Natural killer cell (primary cell): ENCODE data around the gene TYROBP. TPM values are rescaled to one million over a fixed set of nuclear protein-coding genes. Genes with fewer than 3 reads are reported as not detected.
"Not testable (repeated sequence)": the region's sequence is repeated elsewhere in the genome, so short reads cannot be mapped to it uniquely, and the experiment has no call there.

Experiments used
- ATAC-seq, 3 donors: fragments of 150-1000 bp in 2 of 3; fragments of 200-7000 bp in 1 of 3; cut with Tn5 transposase; 1 replicate in 1 of 3; 2 replicates in 2 of 3; pipeline ENCODE4 v1.10.0; 2021; ENCODE audit warnings: mild to moderate bottlenecking in 2 of 3, moderate library complexity in 2 of 3
- DNase-seq, 2 donors: peaks; one replicate each; pipeline versions ENCODE4 v3.0.0 to v3.0.0-alpha.2; 2013 to 2021; ENCODE audit warnings: mixed read lengths in 1 of 2
- H3K27ac ChIP-seq: one replicate; pipeline ENCODE4 v1.5.1; 2013; ENCODE audit warnings: mild to moderate bottlenecking, low read length
- H3K27me3 ChIP-seq: one replicate; pipeline ENCODE4 v1.6.1; 2013; ENCODE audit warnings: low read length; ENCODE audit not compliant: control insufficient read depth, insufficient read depth
- H3K36me3 ChIP-seq: one replicate; pipeline ENCODE4 v1.6.1; 2013; ENCODE audit warnings: low read length; ENCODE audit not compliant: control insufficient read depth, insufficient read depth
- H3K4me1 ChIP-seq: one replicate; pipeline ENCODE4 v1.6.1; 2013; ENCODE audit warnings: low read length; ENCODE audit not compliant: control insufficient read depth, insufficient read depth
- H3K4me3 ChIP-seq: one replicate; pipeline ENCODE4 v1.5.1; 2013; ENCODE audit warnings: low read length
- H3K9me3 ChIP-seq: one replicate; pipeline ENCODE4 v1.6.1; 2013; ENCODE audit warnings: low read length; ENCODE audit not compliant: control insufficient read depth, insufficient read depth
- H3K27ac Mint-ChIP-seq, 2 donors: one replicate each; pipeline ENCODE4 v1.8.0; 2022; ENCODE audit warnings: mild to moderate bottlenecking in 2 of 2, mixed read lengths in 2 of 2, moderate library complexity in 1 of 2
- H3K27me3 Mint-ChIP-seq, 2 donors: one replicate each; pipeline ENCODE4 v1.8.0; 2022; ENCODE audit warnings: low read depth in 2 of 2, mixed read lengths in 2 of 2
- H3K36me3 Mint-ChIP-seq: one replicate; pipeline ENCODE4 v1.8.0; 2022; ENCODE audit warnings: mixed read lengths
- H3K4me1 Mint-ChIP-seq, 2 donors: one replicate each; pipeline ENCODE4 v1.8.0; 2022; ENCODE audit warnings: mixed read lengths in 2 of 2
- H3K4me3 Mint-ChIP-seq: one replicate; pipeline ENCODE4 v1.8.0; 2022; ENCODE audit warnings: mild to moderate bottlenecking, moderate library complexity, mixed read lengths
- H3K9me3 Mint-ChIP-seq, 2 donors: one replicate each; pipeline ENCODE4 v1.8.0; 2022; ENCODE audit warnings: mixed read lengths in 2 of 2
- WGBS: methylation state at CpG from one replicate; pipeline ENCODE4 v1.1.7; 2013; ENCODE audit warnings: missing lambda C conversion rate; ENCODE audit not compliant: insufficient coverage; 5-methylcytosine and 5-hydroxymethylcytosine counted together
- intact Hi-C: fragments of 100-400 bp; cut with micrococcal nuclease; formaldehyde crosslinking; loops from one replicate; pipeline ENCODE4 v1.14.2; 2022
- total RNA-seq, 4 donors: library from RNA; stranded (reverse); fragments of 120-200 nt in 1 of 4; gene quantifications; one replicate each; pipeline versions ENCODE4 v1.2.3 to v1.2.4, GENCODE V29; 2013 to 2022
- TF ChIP-seq, protein P1 (sequence below): fragments of 200-600 bp; IDR thresholded peaks from one replicate; pipeline ENCODE4 v1.8.0; 2022; ENCODE audit warnings: antibody characterized with exemption

TYROBP gene
- 100 to 1,000 TPM; 439 to 494 (median 469) TPM for total RNA-seq
- total RNA-seq (2013) = 291 TPM

DNA sequence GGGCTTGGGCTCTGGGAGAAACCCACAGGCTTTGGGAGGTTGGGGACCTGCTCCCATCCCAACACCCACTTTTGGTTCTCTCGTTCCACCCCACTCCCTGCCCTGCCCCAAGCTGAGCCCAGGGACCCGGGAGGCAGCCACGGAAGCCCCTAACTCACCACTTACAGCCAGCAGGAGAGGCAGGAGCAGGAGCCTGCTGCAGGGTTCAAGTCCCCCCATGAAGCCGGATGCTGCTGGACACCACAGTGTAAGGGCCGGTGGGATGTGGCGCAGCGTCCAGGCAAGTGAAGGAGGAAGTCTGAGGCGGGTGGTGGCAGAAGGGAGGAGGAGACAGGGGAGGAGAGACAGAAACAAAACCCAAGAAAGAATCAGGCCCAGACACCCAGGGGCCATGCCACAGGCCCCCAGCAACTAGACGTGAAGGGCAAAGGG is at the start of gene TYROBP:
Gene TYROBP (minus strand): TSS at position 286 of the 432 bp plus-strand sequence. CDS start 67 bp downstream, at position 219.
- TF ChIP-seq, protein P1, sequence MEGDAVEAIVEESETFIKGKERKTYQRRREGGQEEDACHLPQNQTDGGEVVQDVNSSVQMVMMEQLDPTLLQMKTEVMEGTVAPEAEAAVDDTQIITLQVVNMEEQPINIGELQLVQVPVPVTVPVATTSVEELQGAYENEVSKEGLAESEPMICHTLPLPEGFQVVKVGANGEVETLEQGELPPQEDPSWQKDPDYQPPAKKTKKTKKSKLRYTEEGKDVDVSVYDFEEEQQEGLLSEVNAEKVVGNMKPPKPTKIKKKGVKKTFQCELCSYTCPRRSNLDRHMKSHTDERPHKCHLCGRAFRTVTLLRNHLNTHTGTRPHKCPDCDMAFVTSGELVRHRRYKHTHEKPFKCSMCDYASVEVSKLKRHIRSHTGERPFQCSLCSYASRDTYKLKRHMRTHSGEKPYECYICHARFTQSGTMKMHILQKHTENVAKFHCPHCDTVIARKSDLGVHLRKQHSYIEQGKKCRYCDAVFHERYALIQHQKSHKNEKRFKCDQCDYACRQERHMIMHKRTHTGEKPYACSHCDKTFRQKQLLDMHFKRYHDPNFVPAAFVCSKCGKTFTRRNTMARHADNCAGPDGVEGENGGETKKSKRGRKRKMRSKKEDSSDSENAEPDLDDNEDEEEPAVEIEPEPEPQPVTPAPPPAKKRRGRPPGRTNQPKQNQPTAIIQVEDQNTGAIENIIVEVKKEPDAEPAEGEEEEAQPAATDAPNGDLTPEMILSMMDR = no peak
- DNase-seq = no peak
- H3K9me3 ChIP-seq = no peaks in the 10 kb centered on the region
- H3K27me3 ChIP-seq = no peaks in the 10 kb centered on the region
- Mint-ChIP-seq H3K4me1 (peaks cover 57 to 59% of the 10 kb centered on the region in 2 donors), H3K4me3 (peak within 1 kb of the TSS; percentile 97), H3K27ac (peak within 1 kb of the TSS; percentile 90 to 97), H3K27me3 (no peaks in the 10 kb centered on the region), H3K36me3 (no peaks in the 10 kb centered on the region), H3K9me3 (no peaks in the 10 kb centered on the region)
- intact Hi-C loops = loop anchor here (10.0 kb wide), 1 partner anchor 163 kb away; the partner anchor contains the start of genes IGFLR1, LIN37, PSENEN and U2AF1L4
- H3K4me3 ChIP-seq = peak within 1 kb of the TSS; percentile 72
- H3K27ac ChIP-seq = peak within 1 kb of the TSS; percentile 93
- peaks cover 11% of the 10 kb centered on the region for H3K36me3 ChIP-seq
- peaks cover 84% of the 10 kb centered on the region for H3K4me1 ChIP-seq
- peak; percentile 6 to 38 (median 16) for ATAC-seq
- WGBS = 29% methylated on average over 9 of the region's 9 CpGs

DNA sequence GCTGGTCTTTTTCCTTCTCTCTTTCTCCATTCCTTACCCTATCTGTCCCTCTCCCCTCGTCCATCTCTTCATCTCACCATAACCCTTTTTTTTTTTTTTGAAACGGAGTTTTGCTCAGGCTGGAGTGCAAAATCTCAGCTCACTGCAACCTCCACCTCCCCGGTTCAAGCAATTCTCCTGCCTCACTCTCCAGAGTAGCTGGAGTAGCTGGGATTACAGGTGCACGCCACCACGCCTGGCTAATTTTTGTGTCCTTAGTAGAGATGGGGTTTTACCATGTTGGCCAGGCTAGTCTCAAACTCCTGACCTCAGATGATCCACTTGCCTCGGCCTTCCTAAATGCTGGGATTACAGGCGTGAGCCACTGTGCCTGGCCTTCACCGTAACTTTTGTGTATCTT is 49.3 kb upstream of the TYROBP start:
- H3K27ac Mint-ChIP-seq, H3K27me3 ChIP-seq, H3K27ac ChIP-seq, ATAC-seq, H3K9me3 Mint-ChIP-seq, DNase-seq, intact Hi-C loops, H3K36me3 ChIP-seq, H3K4me3 ChIP-seq, H3K36me3 Mint-ChIP-seq, H3K9me3 ChIP-seq: not testable (repeated sequence)
- H3K4me1 ChIP-seq = peaks cover 50% of the 10 kb centered on the region
- H3K27me3 Mint-ChIP-seq = peaks cover 12 to 13% of the 10 kb centered on the region in 2 donors
- peak overlapping the region; percentile 35 for H3K4me3 Mint-ChIP-seq
- H3K4me1 Mint-ChIP-seq = peaks cover 22 to 28% of the 10 kb centered on the region in 2 donors
- WGBS = 91% methylated on average over 8 of the region's 8 CpGs

DNA sequence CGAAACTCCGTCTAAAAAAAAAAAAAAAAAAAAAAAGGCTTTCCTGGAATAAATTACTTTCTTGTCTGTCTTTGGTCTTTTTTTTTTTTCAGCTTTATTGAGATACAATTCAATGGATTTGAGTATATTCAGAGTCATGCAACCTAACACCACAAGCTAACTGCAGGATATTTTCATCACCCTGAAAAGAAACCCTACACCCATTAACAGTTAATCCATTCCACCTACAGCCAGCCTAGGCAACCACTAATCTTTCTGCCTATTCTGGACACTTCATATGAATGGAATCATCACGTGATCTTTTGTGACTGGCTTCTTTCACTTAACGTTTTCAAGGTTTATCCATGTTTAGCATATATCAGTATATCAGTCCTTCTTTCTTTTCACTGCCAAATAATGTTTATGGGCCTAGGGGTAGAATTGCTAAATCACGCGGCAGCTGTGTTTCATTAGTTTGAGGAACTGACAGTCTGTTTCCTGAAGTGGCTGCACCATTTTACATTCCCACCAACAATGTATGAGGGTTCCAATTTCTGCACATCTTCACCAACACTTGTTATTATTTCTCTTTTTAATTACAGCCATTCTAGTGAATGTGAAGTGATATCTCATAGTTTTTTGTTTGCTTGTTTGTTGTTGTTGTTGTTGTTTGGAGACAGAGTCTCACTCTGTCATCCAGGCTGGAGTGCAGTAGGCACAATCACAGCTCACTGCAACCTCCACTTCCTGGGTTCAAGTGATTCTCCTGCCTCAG is 48.0 kb upstream of the TYROBP start:
- 56% methylated on average over 4 of the region's 6 CpGs for WGBS
- Mint-ChIP-seq H3K27me3 (peaks cover 11 to 12% of the 10 kb centered on the region in 2 donors), H3K27ac (peak overlapping the region in 1 of 2 donors; percentile 29), H3K4me1 (peaks cover 22 to 29% of the 10 kb centered on the region in 2 donors), H3K36me3 (no peaks in the 10 kb centered on the region), H3K4me3 (peak overlapping the region; percentile 55), H3K9me3 (no peaks in the 10 kb centered on the region)
- Histone ChIP-seq H3K36me3 (no peaks in the 10 kb centered on the region), H3K27me3 (peaks cover 2% of the 10 kb centered on the region), H3K27ac (no peak overlapping the region), H3K9me3 (no peaks in the 10 kb centered on the region), H3K4me3 (no peak overlapping the region), H3K4me1 (peaks cover 53% of the 10 kb centered on the region)
- intact Hi-C loops = no loop called here
- no peak for DNase-seq
- TF ChIP-seq, protein P1 = no peak
- no peak for ATAC-seq

DNA sequence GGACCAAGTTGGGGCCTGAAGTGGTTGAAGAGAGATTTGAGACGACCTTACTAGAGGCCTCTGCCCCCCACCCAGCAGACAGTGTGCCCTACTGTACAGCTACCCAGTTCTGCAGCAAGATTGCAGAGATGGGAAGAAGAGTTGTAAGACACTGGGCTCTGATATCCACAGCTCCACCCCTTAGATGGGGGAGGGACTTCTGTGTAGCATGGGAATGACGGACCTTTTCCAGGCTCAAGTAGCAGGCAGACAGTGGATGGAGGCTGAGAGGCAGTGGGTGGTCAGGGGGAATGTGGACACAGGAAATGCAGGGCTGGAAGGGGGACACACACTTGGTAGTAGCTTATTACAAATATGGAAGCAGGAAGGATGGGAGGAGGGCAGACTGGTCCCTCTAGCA is 41.0 kb upstream of the TYROBP start:
- intact Hi-C loops = no loop called here
- 83% methylated on average over 2 of the region's 2 CpGs for WGBS
- H3K27me3 Mint-ChIP-seq = no peaks in the 10 kb centered on the region
- Histone ChIP-seq H3K27ac (no peak overlapping the region), H3K36me3 (no peaks in the 10 kb centered on the region), H3K27me3 (no peaks in the 10 kb centered on the region), H3K4me1 (peaks cover 30% of the 10 kb centered on the region), H3K9me3 (no peaks in the 10 kb centered on the region), H3K4me3 (no peak overlapping the region)
- DNase-seq = no peak
- TF ChIP-seq, protein P1 = no peak
- H3K27ac Mint-ChIP-seq = peak overlapping the region in 1 of 2 donors; percentile 68
- no peak for ATAC-seq
- H3K4me3 Mint-ChIP-seq = no peak overlapping the region
- H3K36me3 Mint-ChIP-seq = no peaks in the 10 kb centered on the region
- peaks cover 20 to 40% of the 10 kb centered on the region in 2 donors for H3K4me1 Mint-ChIP-seq
- H3K9me3 Mint-ChIP-seq = no peaks in the 10 kb centered on the region
